ENCODE results near the gene ZNF581.

The ZNF581 gene

GRCh38 chr19:55680339-55681130 is 37.1 kb downstream of the ZNF581 start:
- Histone ChIP-seq H3K27me3 (ENCODE audit: insufficient read depth, poor library complexity, severe bottlenecking) (no peaks in the 10 kb centered on the region), H3K4me3 (ENCODE audit: severe bottlenecking) (no peak overlapping the region), H3K27ac (ENCODE audit: poor library complexity, severe bottlenecking) (no peak overlapping the region), H3K9me3 (ENCODE audit: severe bottlenecking) (no peaks in the 10 kb centered on the region), H3K4me1 (ENCODE audit: insufficient read depth, poor library complexity, severe bottlenecking) (peaks cover 16% of the 10 kb centered on the region), H3K36me3 (ENCODE audit: low read depth) (peaks cover 91% of the 10 kb centered on the region)
- DNase-seq (ENCODE audit: low spot score), result no peak
- no peak for ATAC-seq (ENCODE audit: low read depth)
- TF ChIP-seq CTCF (IDR thresholded peaks at IDR 0.05; ENCODE audit: poor library complexity, severe bottlenecking), result no peak

GRCh38 chr19:55681131-55682092 is 38.0 kb downstream of the ZNF581 start:
- Histone ChIP-seq H3K27me3 (ENCODE audit: insufficient read depth, poor library complexity, severe bottlenecking) (no peaks in the 10 kb centered on the region), H3K9me3 (ENCODE audit: severe bottlenecking) (no peaks in the 10 kb centered on the region), H3K4me1 (ENCODE audit: insufficient read depth, poor library complexity, severe bottlenecking) (peaks cover 12% of the 10 kb centered on the region), H3K27ac (ENCODE audit: poor library complexity, severe bottlenecking) (no peak overlapping the region), H3K4me3 (ENCODE audit: severe bottlenecking) (no peak overlapping the region), H3K36me3 (ENCODE audit: low read depth) (peaks cover 94% of the 10 kb centered on the region)
- TF ChIP-seq CTCF (IDR thresholded peaks at IDR 0.05; ENCODE audit: poor library complexity, severe bottlenecking), result no peak
- ATAC-seq (ENCODE audit: low read depth) (no peak), DNase-seq (ENCODE audit: low spot score) (no peak)

- Histone ChIP-seq H3K27ac (ENCODE audit: poor library complexity, severe bottlenecking) (no peak overlapping the region), H3K4me3 (ENCODE audit: severe bottlenecking) (no peak overlapping the region), H3K9me3 (ENCODE audit: severe bottlenecking) (no peaks in the 10 kb centered on the region), H3K4me1 (ENCODE audit: insufficient read depth, poor library complexity, severe bottlenecking) (peaks cover 3% of the 10 kb centered on the region), H3K27me3 (ENCODE audit: insufficient read depth, poor library complexity, severe bottlenecking) (no peaks in the 10 kb centered on the region), H3K36me3 (ENCODE audit: low read depth) (peaks cover 80% of the 10 kb centered on the region)
- DNase-seq (ENCODE audit: low spot score), result no peak
- ATAC-seq (ENCODE audit: low read depth), result no peak
- TF ChIP-seq CTCF (IDR thresholded peaks at IDR 0.05; ENCODE audit: poor library complexity, severe bottlenecking), result no peak
Measured at GRCh38 chr19:55683449-55684261, 40.2 kb downstream of the ZNF581 start.

- H3K4me1 ChIP-seq (ENCODE audit: insufficient read depth, poor library complexity, severe bottlenecking), result no peaks in the 10 kb centered on the region
- no peak overlapping the region for H3K27ac ChIP-seq (ENCODE audit: poor library complexity, severe bottlenecking)
- H3K36me3 ChIP-seq (ENCODE audit: low read depth), result peaks cover 68% of the 10 kb centered on the region
Measured at GRCh38 chr19:55684946-55685681, 41.7 kb downstream of the ZNF581 start.

More at GRCh38 chr19:55684946-55685681, 41.7 kb downstream of the ZNF581 start:
- no peak overlapping the region for H3K4me3 ChIP-seq (ENCODE audit: severe bottlenecking)
- TF ChIP-seq CTCF (IDR thresholded peaks at IDR 0.05; ENCODE audit: poor library complexity, severe bottlenecking), result no peak
- H3K9me3 ChIP-seq (ENCODE audit: severe bottlenecking), result no peaks in the 10 kb centered on the region
- ATAC-seq (ENCODE audit: low read depth) (no peak), DNase-seq (ENCODE audit: low spot score) (peak; percentile 58)
- H3K27me3 ChIP-seq (ENCODE audit: insufficient read depth, poor library complexity, severe bottlenecking), result no peaks in the 10 kb centered on the region
